OCI-LY7 (cell line): Measurements from ENCODE around the gene RNGTT. TPM values are rescaled to one million over a fixed set of nuclear protein-coding genes. Genes with fewer than 3 reads are reported as not detected.

ENCODE experiments used
- BruUV-seq: library from RNA; stranded (reverse); fragments of 400-500 nt; replicated peaks from 2 replicates; lab custom pipeline; 2021; lab: Mats Ljungman, UMichigan
- CTCF ChIA-PET: fragments of 300-600 bp; sonication (Branson Sonifier 250); formaldehyde crosslinking; loops from one replicate; lab custom pipeline; 2022; ENCODE audit warnings: antibody characterized with exemption; ENCODE audit not compliant: unreplicated experiment; lab: Charles Lee
- POLR2A ChIA-PET: fragments of 300-600 bp; sonication (Branson Sonifier 250); formaldehyde crosslinking; loops from one replicate; lab custom pipeline; 2022; ENCODE audit warnings: antibody characterized with exemption; lab: Charles Lee
- DNase-seq: peaks from one replicate; pipeline ENCODE4 v3.0.0-alpha.2; 2015; ENCODE audit warnings: low spot score
- H2AFZ ChIP-seq: fragments of 200-600 bp; sonication (generic), shearing (Covaris generic); 2 replicates; pipeline ENCODE4 v1.6.1; 2014; ENCODE audit warnings: mild to moderate bottlenecking, antibody characterized with exemption, low read length, moderate library complexity
- H3K27ac ChIP-seq: fragments of 200-600 bp; sonication (generic); 2 replicates; pipeline ENCODE4 v1.5.1; 2014; ENCODE audit warnings: mixed run types, low read depth, mild to moderate bottlenecking, moderate library complexity, low read length, inconsistent platforms; ENCODE audit not compliant: poor library complexity, severe bottlenecking
- H3K36me3 ChIP-seq: fragments of 200-600 bp; sonication (generic); 2 replicates; pipeline ENCODE4 v1.6.1; 2014; ENCODE audit warnings: mild to moderate bottlenecking, antibody characterized with exemption, low read length, moderate library complexity, mixed read lengths; ENCODE audit not compliant: insufficient read depth
- H3K4me1 ChIP-seq: fragments of 200-600 bp; sonication (generic); 2 replicates; pipeline ENCODE4 v1.5.1; 2014; ENCODE audit warnings: mild to moderate bottlenecking, low read length; ENCODE audit not compliant: insufficient read depth, poor library complexity, severe bottlenecking
- H3K4me2 ChIP-seq: fragments of 200-600 bp; sonication (generic); 2 replicates; pipeline ENCODE4 v1.6.1; 2014; ENCODE audit warnings: mild to moderate bottlenecking, low read length
- H3K4me3 ChIP-seq: fragments of 200-600 bp; sonication (generic); 2 replicates; pipeline ENCODE4 v1.5.1; 2014; ENCODE audit warnings: mild to moderate bottlenecking, low read depth, low read length; ENCODE audit not compliant: poor library complexity, severe bottlenecking
- H3K79me2 ChIP-seq: fragments of 200-600 bp; sonication (generic); 2 replicates; pipeline ENCODE4 v1.6.1; 2016; ENCODE audit warnings: low read depth, mild to moderate bottlenecking, low read length, moderate library complexity, mixed read lengths; ENCODE audit not compliant: insufficient read depth
- H3K9me2 ChIP-seq: fragments of 200-600 bp; sonication (generic); 2 replicates; pipeline ENCODE4 v1.6.1; 2016; ENCODE audit warnings: mild to moderate bottlenecking, low read length, mixed read lengths; ENCODE audit not compliant: insufficient read depth
- H3K9me3 ChIP-seq: fragments of 200-600 bp; sonication (generic); 2 replicates; pipeline ENCODE4 v1.6.1; 2014; ENCODE audit warnings: mild to moderate bottlenecking, mixed run types, low read length, mixed read lengths
- H4K20me1 ChIP-seq: fragments of 200-600 bp; sonication (generic); 2 replicates; pipeline ENCODE4 v1.6.1; 2014; ENCODE audit warnings: mild to moderate bottlenecking, antibody characterized with exemption, low read length, moderate library complexity, mixed read lengths; ENCODE audit not compliant: insufficient read depth
- CTCF ChIP-seq: fragments of 200-600 bp; sonication (generic); conservative IDR thresholded peaks from 2 replicates; pipeline ENCODE4 v1.5.1; 2014; ENCODE audit warnings: mild to moderate bottlenecking, antibody characterized with exemption, low read length, moderate library complexity, mixed read lengths
- EZH2phosphoT487 ChIP-seq: fragments of 200-600 bp; sonication (generic); IDR thresholded peaks from 2 replicates; pipeline ENCODE4 v1.6.1; 2018; ENCODE audit warnings: low read depth, borderline replicate concordance, mild to moderate bottlenecking, mixed run types, antibody characterized with exemption, low read length, moderate library complexity, mixed read lengths
- intact Hi-C: fragments of 100-400 bp; cut with micrococcal nuclease; formaldehyde crosslinking; loops from one replicate; pipeline ENCODE4 v1.10.0; 2022; ENCODE audit not compliant: unreplicated experiment
- total RNA-seq, 2 experiments: library from RNA; depleted of rRNA in 1 of 2; stranded (reverse); fragments of >200 nt in 1 of 2; shearing (Covaris generic) in 1 of 2; gene quantifications; 2 replicates each; pipeline ENCODE4 v1.2.3, GENCODE V29; 2014 to 2022

Gene RNGTT
- total RNA-seq, 2 experiments from 2014 or later = 38.2 to 41.7 TPM

GRCh38 chr6:88815491-88815890 is 147.9 kb downstream of the RNGTT start:
- Histone ChIP-seq H3K27ac (no peak overlapping the region), H3K4me2 (no peak overlapping the region), H4K20me1 (no peaks in the 10 kb centered on the region), H3K9me2 (0 out of 2 replicates have a peak, but pooled peaks cover 4% of the 10 kb centered on the region), H3K4me1 (no peaks in the 10 kb centered on the region), H3K36me3 (no peaks in the 10 kb centered on the region; the same call in 1 of the 2 replicates), H3K4me3 (no peak overlapping the region), H3K9me3 (no peaks in the 10 kb centered on the region), H2AFZ (no peak overlapping the region), H3K79me2 (no peaks in the 10 kb centered on the region)
- no TSS peak for BruUV-seq
- DNase-seq = no peak
- ChIA-PET CTCF (interaction anchor here (0.6 kb wide), 1 partner anchor 1470 kb away, joined by 3 read pairs; no protein-coding TSS in a partner anchor), POLR2A (no interaction called here)
- no peak for TF ChIP-seq EZH2phosphoT487
- TF ChIP-seq CTCF = no peak
- intact Hi-C loops = no loop called here

GRCh38 chr6:88814909-88815308 is 148.5 kb downstream of the RNGTT start:
- TF ChIP-seq EZH2phosphoT487 (no peak), CTCF (no peak)
- no peak overlapping the region for H2AFZ ChIP-seq
- H4K20me1 ChIP-seq = no peaks in the 10 kb centered on the region
- H3K4me3 ChIP-seq = no peak overlapping the region
- intact Hi-C loops = no loop called here
- POLR2A ChIA-PET = no interaction called here
- no peak overlapping the region for H3K27ac ChIP-seq
- no peak overlapping the region for H3K4me2 ChIP-seq
- no TSS peak for BruUV-seq
- no peaks in the 10 kb centered on the region; the same call in 1 of the 2 replicates for H3K36me3 ChIP-seq
- no peaks in the 10 kb centered on the region for H3K9me3 ChIP-seq
- no peaks in the 10 kb centered on the region for H3K4me1 ChIP-seq
- H3K9me2 ChIP-seq = no peaks in the 10 kb centered on the region
- CTCF ChIA-PET = no interaction called here
- no peaks in the 10 kb centered on the region for H3K79me2 ChIP-seq
- no peak for DNase-seq

GRCh38 chr6:88813045-88813444 is 150.4 kb downstream of the RNGTT start:
- H3K79me2 ChIP-seq = no peaks in the 10 kb centered on the region
- ChIA-PET POLR2A (interaction anchor here (0.7 kb wide), 1 partner anchor 1109 kb away, joined by 3 read pairs; no protein-coding TSS in a partner anchor), CTCF (no interaction called here)
- H3K4me1 ChIP-seq = no peaks in the 10 kb centered on the region
- H3K9me2 ChIP-seq = no peaks in the 10 kb centered on the region
- BruUV-seq = no TSS peak
- H3K4me2 ChIP-seq = no peak overlapping the region
- no peak for TF ChIP-seq EZH2phosphoT487
- no peak for TF ChIP-seq CTCF
- H3K27ac ChIP-seq = no peak overlapping the region
- no peak overlapping the region for H3K4me3 ChIP-seq
- no peaks in the 10 kb centered on the region for H4K20me1 ChIP-seq
- no peak for DNase-seq
- H3K36me3 ChIP-seq = no peaks in the 10 kb centered on the region; the same call in 1 of the 2 replicates
- H3K9me3 ChIP-seq = no peaks in the 10 kb centered on the region
- intact Hi-C loops = no loop called here
- no peak overlapping the region for H2AFZ ChIP-seq
